Gastrocnemius medialis (tissue), 4 donors: ENCODE data around the gene MOB3C.

Experiments
- POLR2A ChIP-seq, 2 donors: fragments of 450-650 bp; IDR thresholded peaks; one replicate each; pipeline ENCODE4 v1.6.1; 2017; ENCODE audit warnings: antibody characterized with exemption in 2 of 2, mild to moderate bottlenecking in 2 of 2, moderate library complexity in 2 of 2
- TF ChIP-seq, protein P1 (sequence below), 5 experiments: fragments of 450-650 bp in 3 of 5; fragments of 200-600 bp in 2 of 5; sonication (generic) in 2 of 5; IDR thresholded peaks in 4 of 5; conservative IDR thresholded peaks in 1 of 5; 1 replicate in 4 of 5; 2 replicates in 1 of 5; pipeline ENCODE4 v1.5.1; 2016 to 2019; ENCODE audit warnings: antibody characterized with exemption in 5 of 5, mild to moderate bottlenecking in 3 of 5, moderate library complexity in 3 of 5

DNA sequence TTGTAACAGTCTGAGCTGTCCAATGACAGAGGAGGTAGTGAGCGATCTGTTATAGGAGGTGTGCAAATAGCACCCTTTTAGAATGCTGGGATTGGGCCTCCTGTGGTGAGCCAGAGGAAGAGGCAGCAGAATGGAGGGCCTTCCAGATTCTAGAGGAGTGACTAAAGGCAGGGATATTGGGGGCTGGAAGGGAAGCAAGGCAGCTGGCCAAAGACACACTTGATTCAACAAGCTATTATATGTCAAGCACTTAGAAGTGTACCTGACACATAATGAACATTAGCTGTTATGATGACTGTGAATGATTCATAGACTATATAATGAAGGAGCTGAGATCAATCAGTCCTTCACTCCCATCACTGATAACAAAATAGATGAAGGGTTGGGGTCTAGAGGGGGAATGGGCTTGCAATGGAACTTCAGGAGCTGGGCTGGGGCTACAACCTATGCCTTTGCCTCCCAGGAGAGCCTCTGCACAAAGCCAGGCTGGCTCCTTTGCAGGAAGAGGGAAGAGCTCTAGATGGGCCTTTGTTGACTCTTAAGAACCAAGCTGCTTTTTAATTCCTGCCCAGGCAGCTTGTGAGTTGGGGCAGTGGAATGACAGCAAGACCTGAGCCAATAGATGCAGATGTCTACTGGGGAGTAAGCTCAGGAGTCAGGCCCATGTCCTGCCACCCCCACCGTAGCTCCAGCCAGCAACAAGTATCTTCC, 10.2 kb downstream of the MOB3C start:
- TF ChIP-seq POLR2A (IDR thresholded peaks at IDR 0.05): no peak
- TF ChIP-seq, protein P1, sequence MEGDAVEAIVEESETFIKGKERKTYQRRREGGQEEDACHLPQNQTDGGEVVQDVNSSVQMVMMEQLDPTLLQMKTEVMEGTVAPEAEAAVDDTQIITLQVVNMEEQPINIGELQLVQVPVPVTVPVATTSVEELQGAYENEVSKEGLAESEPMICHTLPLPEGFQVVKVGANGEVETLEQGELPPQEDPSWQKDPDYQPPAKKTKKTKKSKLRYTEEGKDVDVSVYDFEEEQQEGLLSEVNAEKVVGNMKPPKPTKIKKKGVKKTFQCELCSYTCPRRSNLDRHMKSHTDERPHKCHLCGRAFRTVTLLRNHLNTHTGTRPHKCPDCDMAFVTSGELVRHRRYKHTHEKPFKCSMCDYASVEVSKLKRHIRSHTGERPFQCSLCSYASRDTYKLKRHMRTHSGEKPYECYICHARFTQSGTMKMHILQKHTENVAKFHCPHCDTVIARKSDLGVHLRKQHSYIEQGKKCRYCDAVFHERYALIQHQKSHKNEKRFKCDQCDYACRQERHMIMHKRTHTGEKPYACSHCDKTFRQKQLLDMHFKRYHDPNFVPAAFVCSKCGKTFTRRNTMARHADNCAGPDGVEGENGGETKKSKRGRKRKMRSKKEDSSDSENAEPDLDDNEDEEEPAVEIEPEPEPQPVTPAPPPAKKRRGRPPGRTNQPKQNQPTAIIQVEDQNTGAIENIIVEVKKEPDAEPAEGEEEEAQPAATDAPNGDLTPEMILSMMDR (IDR thresholded peaks at IDR 0.05 in 4 of 5, conservative IDR thresholded peaks at IDR 0.05 in 1 of 5): no peak
